SK-N-SH treated with all-trans-retinoic acid at 6 μM for 48 hours (cell line): ENCODE results near the gene MEF2B.
A peak's percentile ranks its signal among the peaks of the same experiment; 100 is the strongest.
"Not testable (repeated sequence)": the region's sequence is repeated elsewhere in the genome, so short reads cannot be mapped to it uniquely, and the experiment has no call there.

Experiments
- ATAC-seq: fragments of 200-7000 bp; cut with Tn5 transposase; 3 replicates; pipeline ENCODE4 v1.9.1; 2020; ENCODE audit warnings: mild to moderate bottlenecking, moderate library complexity
- ARNTL ChIP-seq: fragments of 450-650 bp; formaldehyde crosslinking; IDR thresholded peaks from 2 replicates; pipeline ENCODE4 v1.5.0; 2020; ENCODE audit warnings: low read depth, mild to moderate bottlenecking, moderate library complexity, borderline replicate concordance
- BACH2 ChIP-seq: fragments of 250-450 bp; sonication (Bioruptor Pico); IDR thresholded peaks from 2 replicates; pipeline ENCODE4 v1.9.0; 2021; ENCODE audit warnings: mild to moderate bottlenecking, borderline replicate concordance
- CSDC2 ChIP-seq: fragments of 250-450 bp; sonication (Bioruptor Pico); IDR thresholded peaks from 2 replicates; pipeline ENCODE4 v1.5.0; 2020; ENCODE audit warnings: mild to moderate bottlenecking, moderate library complexity
- CSRNP3 ChIP-seq: fragments of 250-450 bp; sonication (Bioruptor Pico); IDR thresholded peaks from 2 replicates; pipeline ENCODE4 v1.5.1; 2021; ENCODE audit warnings: mild to moderate bottlenecking, moderate library complexity
- ESRRG ChIP-seq: fragments of 250-450 bp; sonication (Bioruptor Pico); IDR thresholded peaks from 2 replicates; pipeline ENCODE4 v1.6.1; 2021; ENCODE audit warnings: mild to moderate bottlenecking
- GLIS3 ChIP-seq: fragments of 250-450 bp; sonication (Bioruptor Pico); IDR thresholded peaks from 2 replicates; pipeline ENCODE4 v1.5.0; 2020; ENCODE audit warnings: mild to moderate bottlenecking, moderate library complexity
- ISL1 ChIP-seq: fragments of 250-450 bp; sonication (Bioruptor Pico); IDR thresholded peaks from 2 replicates; pipeline ENCODE4 v2.1.2; 2022; ENCODE audit warnings: mild to moderate bottlenecking, moderate library complexity
- OSR1 ChIP-seq: fragments of 250-450 bp; sonication (Bioruptor Pico); IDR thresholded peaks from 2 replicates; pipeline ENCODE4 v1.8.0; 2022; ENCODE audit warnings: moderate library complexity, mild to moderate bottlenecking, inconsistent platforms
- PPARA ChIP-seq: fragments of 250-450 bp; sonication (Bioruptor Pico); IDR thresholded peaks from 2 replicates; pipeline ENCODE4 v1.5.0; 2020; ENCODE audit warnings: mild to moderate bottlenecking, borderline replicate concordance
- RARB ChIP-seq: fragments of 250-450 bp; sonication (Bioruptor Pico); IDR thresholded peaks from 2 replicates; pipeline ENCODE4 v1.8.0; 2021; ENCODE audit warnings: mild to moderate bottlenecking, moderate library complexity
- SNAI2 ChIP-seq: fragments of 250-450 bp; sonication (Bioruptor Pico); IDR thresholded peaks from 2 replicates; pipeline ENCODE4 v1.5.0; 2020; ENCODE audit warnings: mild to moderate bottlenecking, moderate library complexity
- TCF4 ChIP-seq: fragments of 250-450 bp; sonication (Bioruptor Pico); IDR thresholded peaks from 2 replicates; pipeline ENCODE4 v1.8.0; 2021; ENCODE audit warnings: mild to moderate bottlenecking, moderate library complexity, borderline replicate concordance
- TOX ChIP-seq: fragments of 250-450 bp; sonication (Bioruptor Pico); IDR thresholded peaks from 2 replicates; pipeline ENCODE4 v1.8.0; 2021; ENCODE audit warnings: mild to moderate bottlenecking, moderate library complexity, borderline replicate concordance
- ZC3H10 ChIP-seq: fragments of 250-450 bp; sonication (Bioruptor Pico); IDR thresholded peaks from 2 replicates; pipeline ENCODE4 v1.5.1; 2021; ENCODE audit warnings: mild to moderate bottlenecking, moderate library complexity
- ZFP30 ChIP-seq: fragments of 450-650 bp; formaldehyde crosslinking; IDR thresholded peaks from 2 replicates; pipeline ENCODE4 v1.5.0; 2022; ENCODE audit warnings: mild to moderate bottlenecking, moderate library complexity
- ZNF565 ChIP-seq: fragments of 450-650 bp; formaldehyde crosslinking; conservative IDR thresholded peaks from 2 replicates; pipeline ENCODE4 v1.5.0; 2020; ENCODE audit warnings: low read depth, mild to moderate bottlenecking, moderate library complexity
- ZNF70 ChIP-seq: fragments of 450-650 bp; formaldehyde crosslinking; IDR thresholded peaks from 2 replicates; pipeline ENCODE4 v1.5.0; 2020; ENCODE audit warnings: mild to moderate bottlenecking, moderate library complexity
- ZNF8 ChIP-seq: fragments of 450-650 bp; formaldehyde crosslinking; IDR thresholded peaks from 2 replicates; pipeline ENCODE4 v1.5.0; 2020; ENCODE audit warnings: mild to moderate bottlenecking, moderate library complexity
- TF ChIP-seq, protein P1 (sequence below): fragments of 250-450 bp; sonication (Bioruptor Pico); IDR thresholded peaks from 2 replicates; pipeline ENCODE4 v1.8.0; 2021; ENCODE audit warnings: low read depth, mild to moderate bottlenecking, moderate library complexity, borderline replicate concordance
- TF ChIP-seq, protein P2 (sequence below): fragments of 250-450 bp; sonication (Bioruptor Pico); IDR thresholded peaks from 2 replicates; pipeline ENCODE4 v1.5.0; 2020; ENCODE audit warnings: mild to moderate bottlenecking, moderate library complexity

Gene MEF2B

DNA sequence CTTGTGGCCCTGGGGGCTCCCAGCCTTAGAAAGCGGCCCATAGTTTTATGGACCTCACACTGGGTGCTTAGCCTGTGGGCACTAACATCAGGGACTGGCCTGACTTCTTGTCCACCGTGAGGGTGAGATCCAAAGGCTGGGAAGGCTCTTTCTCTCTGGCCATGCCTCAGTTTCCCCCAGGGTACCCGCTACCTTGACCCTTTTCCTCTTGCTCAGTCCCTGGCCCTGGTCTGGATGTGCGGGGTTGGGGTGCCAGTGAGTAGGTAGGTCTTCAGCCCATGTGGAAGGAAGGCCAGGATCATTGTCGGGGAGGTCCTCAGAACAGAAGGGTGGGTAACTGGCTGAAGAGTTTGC lies 30.2 kb downstream of the MEF2B start:
- no peak for TF ChIP-seq ZNF8
- no peak for ATAC-seq

DNA sequence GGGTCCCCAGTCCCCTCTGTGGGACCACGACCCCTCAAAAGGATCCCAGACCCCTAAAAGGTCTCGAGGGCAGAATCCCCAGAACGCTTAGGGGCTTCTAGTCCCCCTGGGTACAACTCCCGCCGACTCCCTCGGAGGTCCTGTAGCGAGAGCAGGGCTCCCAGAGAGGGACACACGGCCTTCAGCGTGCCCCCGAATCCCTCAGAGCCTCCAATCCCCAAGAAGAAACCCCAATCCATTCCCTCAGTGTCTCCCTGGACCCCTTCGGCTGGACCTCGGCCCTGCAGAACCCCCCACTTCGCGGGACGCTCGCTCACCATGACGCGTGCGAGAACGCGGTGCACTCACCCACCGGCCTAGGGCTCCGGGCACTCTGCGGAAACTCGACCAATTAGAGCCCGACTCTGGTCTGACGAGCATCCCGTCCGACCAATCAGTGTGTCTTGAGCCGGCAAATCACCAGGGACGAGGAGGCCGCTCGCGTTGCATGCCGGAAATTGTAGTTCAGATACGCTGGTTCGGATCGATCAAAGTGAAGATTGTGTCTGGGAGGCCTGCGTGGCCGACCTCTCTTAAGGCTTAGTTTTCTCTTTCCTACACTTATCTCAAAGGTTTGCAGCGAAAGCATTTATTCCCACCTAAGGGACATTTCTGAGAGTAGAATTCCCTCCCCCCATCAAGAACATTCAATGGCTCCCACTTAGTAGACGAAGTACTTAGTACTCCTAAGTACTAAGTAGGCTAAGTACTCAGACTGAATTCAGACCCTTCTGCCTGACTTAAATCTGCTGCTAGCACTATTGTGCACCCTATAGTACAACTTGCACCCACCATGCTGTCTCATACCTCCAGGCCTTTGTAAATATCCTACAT lies 31.7 kb downstream of the MEF2B start, which contains the start of gene TMEM161A:
Gene TMEM161A (minus strand): TSS at position 370 of the 873 bp plus-strand sequence. CDS start 50 bp downstream, at position 320.
- TF ChIP-seq ARNTL (CRISPR knock-in tag) (no peak), ZC3H10 (CRISPR knock-in tag) (no peak), CSRNP3 (CRISPR knock-in tag) (no peak), TOX (no peak), GLIS3 (CRISPR knock-in tag) (no peak), ISL1 (CRISPR knock-in tag) (no peak), CSDC2 (CRISPR knock-in tag) (0 out of 2 replicates have a peak, but pooled peaks have one; percentile 18), ESRRG (no peak), PPARA (no peak)
- ATAC-seq: peak; percentile 100

DNA sequence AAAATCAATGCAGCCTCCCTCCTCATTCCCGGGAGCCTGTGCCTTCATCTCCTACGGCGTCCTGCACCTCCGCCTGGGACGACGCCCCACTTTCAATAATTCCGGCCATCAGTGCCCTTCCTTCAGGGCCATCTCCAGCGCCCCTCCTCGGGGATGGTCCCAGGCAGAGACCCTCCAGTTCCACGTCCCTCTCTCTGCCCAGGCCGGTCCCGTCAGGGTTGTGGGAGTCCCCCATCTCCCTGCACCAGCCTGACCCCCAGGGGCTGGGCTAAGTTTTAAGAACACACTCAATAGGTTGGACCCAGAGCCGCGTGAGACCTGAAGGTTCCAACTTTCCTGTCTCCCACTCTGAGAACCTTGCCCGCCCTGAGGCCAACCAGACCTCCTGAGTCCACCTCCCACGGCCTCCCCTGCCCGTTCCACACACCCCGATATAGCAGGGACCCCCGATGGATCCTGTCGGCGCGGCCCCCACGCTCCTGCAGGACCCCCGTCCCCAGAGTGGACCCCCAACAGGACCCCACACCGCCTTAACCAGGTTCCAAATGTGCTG lies 32.4 kb downstream of the MEF2B start:
- TF ChIP-seq ESRRG: no peak
- ATAC-seq: peak; percentile 41

DNA sequence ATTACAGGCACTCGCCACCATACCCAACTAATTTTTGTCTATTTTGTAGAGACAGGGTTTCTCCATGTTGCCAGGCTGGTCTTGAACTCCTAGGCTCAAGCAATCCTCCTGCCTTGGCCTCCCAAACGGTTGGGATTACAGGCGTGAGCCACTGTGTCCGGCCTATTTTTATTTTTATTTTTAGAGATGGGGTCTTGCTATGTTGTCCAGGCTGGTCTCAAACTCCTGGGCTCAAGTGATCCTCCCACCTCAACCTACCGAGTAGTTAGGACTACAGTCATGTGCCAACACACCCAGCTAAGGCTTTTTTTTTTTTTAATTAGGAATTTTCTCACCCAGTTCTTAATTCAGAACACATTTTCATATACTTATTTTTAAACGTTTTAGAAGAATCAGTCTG lies 34.4 kb downstream of the MEF2B start:
- ATAC-seq: not testable (repeated sequence)

GRCh38 chr19:19134687-19135158 lies 35.3 kb downstream of the MEF2B start:
- no peak for TF ChIP-seq RARB (CRISPR knock-in tag)
- no peak for TF ChIP-seq PPARA
- TF ChIP-seq ZC3H10 (CRISPR knock-in tag): no peak
- TF ChIP-seq ZNF8: no peak
- TF ChIP-seq ARNTL (CRISPR knock-in tag): no peak
- no peak for TF ChIP-seq TCF4 (CRISPR knock-in tag)
- TF ChIP-seq ZFP30 (CRISPR knock-in tag): no peak
- TF ChIP-seq ISL1 (CRISPR knock-in tag): no peak
- no peak for TF ChIP-seq ZNF565 (CRISPR knock-in tag)
- no peak for TF ChIP-seq CSDC2 (CRISPR knock-in tag)
- TF ChIP-seq, protein P1, sequence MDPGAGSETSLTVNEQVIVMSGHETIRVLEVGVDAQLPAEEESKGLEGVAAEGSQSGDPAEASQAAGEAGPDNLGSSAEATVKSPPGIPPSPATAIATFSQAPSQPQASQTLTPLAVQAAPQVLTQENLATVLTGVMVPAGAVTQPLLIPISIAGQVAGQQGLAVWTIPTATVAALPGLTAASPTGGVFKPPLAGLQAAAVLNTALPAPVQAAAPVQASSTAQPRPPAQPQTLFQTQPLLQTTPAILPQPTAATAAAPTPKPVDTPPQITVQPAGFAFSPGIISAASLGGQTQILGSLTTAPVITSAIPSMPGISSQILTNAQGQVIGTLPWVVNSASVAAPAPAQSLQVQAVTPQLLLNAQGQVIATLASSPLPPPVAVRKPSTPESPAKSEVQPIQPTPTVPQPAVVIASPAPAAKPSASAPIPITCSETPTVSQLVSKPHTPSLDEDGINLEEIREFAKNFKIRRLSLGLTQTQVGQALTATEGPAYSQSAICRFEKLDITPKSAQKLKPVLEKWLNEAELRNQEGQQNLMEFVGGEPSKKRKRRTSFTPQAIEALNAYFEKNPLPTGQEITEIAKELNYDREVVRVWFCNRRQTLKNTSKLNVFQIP: no peak
- no peak for TF ChIP-seq CSRNP3 (CRISPR knock-in tag)
- no peak for TF ChIP-seq GLIS3 (CRISPR knock-in tag)
- no peak for ATAC-seq

DNA sequence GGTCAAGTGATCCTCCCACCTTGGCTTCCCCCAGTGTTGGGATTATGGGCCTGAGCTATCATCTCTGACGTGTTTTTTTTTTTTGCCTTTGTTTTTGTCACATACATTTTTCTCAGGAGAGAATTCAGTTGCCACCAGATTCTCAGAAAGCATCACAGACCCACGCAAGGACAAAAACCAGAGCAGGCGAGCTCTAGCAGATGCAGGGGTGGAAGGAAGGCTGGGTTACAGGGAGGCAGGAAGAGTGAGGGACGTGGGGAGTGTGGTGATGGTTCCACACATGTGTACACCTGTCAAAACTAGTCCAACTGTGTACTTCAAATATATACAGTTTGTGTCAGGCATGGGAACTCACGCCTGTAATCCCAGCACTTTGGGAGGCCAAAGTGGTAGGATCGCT lies 36.1 kb downstream of the MEF2B start:
- ATAC-seq: no peak
- TF ChIP-seq, protein P2, sequence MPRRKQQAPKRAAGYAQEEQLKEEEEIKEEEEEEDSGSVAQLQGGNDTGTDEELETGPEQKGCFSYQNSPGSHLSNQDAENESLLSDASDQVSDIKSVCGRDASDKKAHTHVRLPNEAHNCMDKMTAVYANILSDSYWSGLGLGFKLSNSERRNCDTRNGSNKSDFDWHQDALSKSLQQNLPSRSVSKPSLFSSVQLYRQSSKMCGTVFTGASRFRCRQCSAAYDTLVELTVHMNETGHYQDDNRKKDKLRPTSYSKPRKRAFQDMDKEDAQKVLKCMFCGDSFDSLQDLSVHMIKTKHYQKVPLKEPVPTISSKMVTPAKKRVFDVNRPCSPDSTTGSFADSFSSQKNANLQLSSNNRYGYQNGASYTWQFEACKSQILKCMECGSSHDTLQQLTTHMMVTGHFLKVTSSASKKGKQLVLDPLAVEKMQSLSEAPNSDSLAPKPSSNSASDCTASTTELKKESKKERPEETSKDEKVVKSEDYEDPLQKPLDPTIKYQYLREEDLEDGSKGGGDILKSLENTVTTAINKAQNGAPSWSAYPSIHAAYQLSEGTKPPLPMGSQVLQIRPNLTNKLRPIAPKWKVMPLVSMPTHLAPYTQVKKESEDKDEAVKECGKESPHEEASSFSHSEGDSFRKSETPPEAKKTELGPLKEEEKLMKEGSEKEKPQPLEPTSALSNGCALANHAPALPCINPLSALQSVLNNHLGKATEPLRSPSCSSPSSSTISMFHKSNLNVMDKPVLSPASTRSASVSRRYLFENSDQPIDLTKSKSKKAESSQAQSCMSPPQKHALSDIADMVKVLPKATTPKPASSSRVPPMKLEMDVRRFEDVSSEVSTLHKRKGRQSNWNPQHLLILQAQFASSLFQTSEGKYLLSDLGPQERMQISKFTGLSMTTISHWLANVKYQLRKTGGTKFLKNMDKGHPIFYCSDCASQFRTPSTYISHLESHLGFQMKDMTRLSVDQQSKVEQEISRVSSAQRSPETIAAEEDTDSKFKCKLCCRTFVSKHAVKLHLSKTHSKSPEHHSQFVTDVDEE (CRISPR knock-in tag): no peak
- TF ChIP-seq ZC3H10 (CRISPR knock-in tag) (no peak), ARNTL (CRISPR knock-in tag) (no peak), BACH2 (no peak), ZNF70 (CRISPR knock-in tag) (no peak), ZNF565 (CRISPR knock-in tag) (no peak), SNAI2 (CRISPR knock-in tag) (no peak), OSR1 (no peak), ZFP30 (CRISPR knock-in tag) (no peak), CSRNP3 (CRISPR knock-in tag) (no peak), PPARA (no peak)
